GM19035 (cell line): ENCODE measurements around the gene PUM2.

Experiments used
- ATAC-seq: cut with Tn5 transposase; IDR thresholded peaks from one replicate; pipeline ENCODE4 v1.9.1; 2021; ENCODE audit not compliant: unreplicated experiment

PUM2 gene

GRCh38 chr2:20218331-20219320, 132.0 kb downstream of the PUM2 start:
- no peak for ATAC-seq

- no peak for ATAC-seq
Observed at GRCh38 chr2:20217041-20217970, 133.3 kb downstream of the PUM2 start.

- no peak for ATAC-seq
Observed at GRCh38 chr2:20216130-20217025, 134.3 kb downstream of the PUM2 start.

- no peak for ATAC-seq
Observed at GRCh38 chr2:20215183-20216040, 135.2 kb downstream of the PUM2 start.

GRCh38 chr2:20214566-20215182, 136.0 kb downstream of the PUM2 start:
- ATAC-seq: peak; percentile 2

GRCh38 chr2:20213651-20214565, 136.7 kb downstream of the PUM2 start:
- peak; percentile 48 for ATAC-seq

GRCh38 chr2:20212871-20213503, 137.7 kb downstream of the PUM2 start:
- no peak for ATAC-seq

- ATAC-seq: no peak
Observed at GRCh38 chr2:20212459-20212870, 138.2 kb downstream of the PUM2 start.

GRCh38 chr2:20211860-20212458, 138.7 kb downstream of the PUM2 start:
- no peak for ATAC-seq

GRCh38 chr2:20211420-20211819, 139.2 kb downstream of the PUM2 start:
- ATAC-seq: no peak

- no peak for ATAC-seq
Observed at GRCh38 chr2:20210462-20210861, 140.2 kb downstream of the PUM2 start.

GRCh38 chr2:20209373-20210109, 141.1 kb downstream of the PUM2 start:
- no peak for ATAC-seq

- ATAC-seq: no peak
Observed at GRCh38 chr2:20208476-20208859, 142.2 kb downstream of the PUM2 start.

GRCh38 chr2:20207051-20207450, 143.6 kb downstream of the PUM2 start:
- ATAC-seq: peak; percentile 65

- no peak for ATAC-seq
Observed at GRCh38 chr2:20205915-20206524, 144.6 kb downstream of the PUM2 start.

- no peak for ATAC-seq
Observed at GRCh38 chr2:20205069-20205468, 145.6 kb downstream of the PUM2 start.
